Cardiac muscle cell (in vitro differentiated cells and primary cell): Measurements from ENCODE around the gene HS3ST6. TPM values are rescaled to one million over a fixed set of nuclear protein-coding genes. Genes with fewer than 3 reads are reported as not detected.
"Not testable (repeated sequence)": the region's sequence is repeated elsewhere in the genome, so short reads cannot be mapped to it uniquely, and the experiment has no call there.

Experiments
- DNase-seq, 2 donors: peaks; one replicate each; pipeline versions ENCODE4 v3.0.0 to v3.0.0-alpha.2; 2010 to 2017; ENCODE audit warnings: low read depth in 1 of 2, low spot score in 1 of 2
- H3K27ac ChIP-seq: fragments of 200-600 bp; sonication (generic); 2 replicates; pipeline ENCODE4 v1.5.1; 2016
- H3K27me3 ChIP-seq: fragments of 200-600 bp; sonication (generic); 2 replicates; pipeline ENCODE4 v1.6.0; 2016; ENCODE audit warnings: control low read depth
- H3K36me3 ChIP-seq: fragments of 200-600 bp; sonication (generic); 2 replicates; pipeline ENCODE4 v1.5.1; 2016; ENCODE audit warnings: control low read depth
- H3K4me1 ChIP-seq: fragments of 200-600 bp; sonication (generic); 2 replicates; pipeline ENCODE4 v1.8.1; 2017; ENCODE audit warnings: low read depth, mild to moderate bottlenecking, mixed run types
- H3K4me3 ChIP-seq: fragments of 200-600 bp; sonication (generic); 2 replicates; pipeline ENCODE4 v1.5.1; 2016; ENCODE audit warnings: mild to moderate bottlenecking
- H3K9me3 ChIP-seq: fragments of 200-600 bp; sonication (generic); 2 replicates; pipeline ENCODE4 v1.5.1; 2017; ENCODE audit warnings: low read depth, mild to moderate bottlenecking, control low read depth
- polyA plus RNA-seq: library from polyadenylated mRNA; unstranded; fragments of >200 nt; fragmentation: Nextera tagmentation; extraction: Ambion mirVana; gene quantifications from 2 replicates; pipeline ENCODE4 v1.2.1, GENCODE V29; 2016
- total RNA-seq: library from RNA; depleted of rRNA; stranded (reverse); fragments of >200 nt; gene quantifications from 2 replicates; pipeline ENCODE4 v1.2.3, GENCODE V29; 2016
- TF ChIP-seq, protein P1 (sequence below): IDR thresholded peaks from 2 replicates; pipeline ENCODE4 v1.5.1; 2012; ENCODE audit warnings: low read depth, mild to moderate bottlenecking, low read length

Gene HS3ST6
- total and polyA plus RNA-seq, 2 experiments from 2014 or later: not detected

DNA sequence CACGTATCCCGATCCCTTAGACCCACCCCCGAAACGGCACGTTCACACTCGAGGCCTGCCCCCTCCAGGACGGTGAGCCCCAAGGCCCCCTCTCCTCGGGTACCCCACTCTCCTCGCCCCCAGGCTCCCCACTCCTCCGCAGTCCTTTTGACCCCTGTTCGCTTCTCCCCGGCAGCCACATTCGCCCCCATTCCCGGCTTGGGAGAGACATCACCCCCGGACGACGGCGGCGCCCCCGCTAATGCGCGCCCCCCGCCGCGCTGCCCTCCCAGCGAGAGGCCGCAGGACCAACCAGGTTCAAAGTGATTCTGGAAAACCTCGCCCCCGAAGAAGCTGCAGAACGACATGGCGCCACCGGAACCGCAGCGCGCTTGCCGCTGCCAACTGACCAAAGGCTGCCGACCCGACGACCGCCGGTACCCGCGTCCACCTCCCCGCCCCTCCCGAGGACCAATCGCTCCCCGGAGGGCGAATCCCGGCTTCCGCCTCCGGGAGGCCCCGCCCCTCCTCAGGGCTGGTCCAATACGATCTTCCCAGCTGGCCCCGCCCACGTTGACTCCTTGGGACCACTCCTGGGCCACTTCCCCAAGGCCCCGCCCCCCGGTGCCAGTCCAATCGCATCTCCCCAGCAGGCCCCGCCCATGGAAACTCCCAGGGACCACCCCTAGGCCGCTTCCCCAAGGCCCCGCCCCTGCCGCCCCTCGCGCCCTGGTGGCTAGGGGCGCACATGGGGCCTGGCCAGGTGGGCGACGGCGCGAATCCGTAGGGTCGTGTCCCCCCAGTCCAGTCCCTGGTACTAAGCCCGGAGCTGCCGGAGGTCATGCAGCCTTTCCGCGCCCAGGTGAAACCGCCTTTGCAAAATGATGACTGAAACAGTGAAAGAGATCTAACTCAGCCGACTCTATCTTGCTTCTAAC lies 24.9 kb upstream of the HS3ST6 start, which contains the start of gene MSRB1:
Gene MSRB1, minus strand, starts transcription at position 390 of the 917 bp plus-strand sequence. Its CDS starts 43 bp downstream, at position 347.
- H3K27me3 ChIP-seq: no peaks in the 10 kb centered on the region
- H3K4me1 ChIP-seq: no peaks in the 10 kb centered on the region
- TF ChIP-seq, protein P1, sequence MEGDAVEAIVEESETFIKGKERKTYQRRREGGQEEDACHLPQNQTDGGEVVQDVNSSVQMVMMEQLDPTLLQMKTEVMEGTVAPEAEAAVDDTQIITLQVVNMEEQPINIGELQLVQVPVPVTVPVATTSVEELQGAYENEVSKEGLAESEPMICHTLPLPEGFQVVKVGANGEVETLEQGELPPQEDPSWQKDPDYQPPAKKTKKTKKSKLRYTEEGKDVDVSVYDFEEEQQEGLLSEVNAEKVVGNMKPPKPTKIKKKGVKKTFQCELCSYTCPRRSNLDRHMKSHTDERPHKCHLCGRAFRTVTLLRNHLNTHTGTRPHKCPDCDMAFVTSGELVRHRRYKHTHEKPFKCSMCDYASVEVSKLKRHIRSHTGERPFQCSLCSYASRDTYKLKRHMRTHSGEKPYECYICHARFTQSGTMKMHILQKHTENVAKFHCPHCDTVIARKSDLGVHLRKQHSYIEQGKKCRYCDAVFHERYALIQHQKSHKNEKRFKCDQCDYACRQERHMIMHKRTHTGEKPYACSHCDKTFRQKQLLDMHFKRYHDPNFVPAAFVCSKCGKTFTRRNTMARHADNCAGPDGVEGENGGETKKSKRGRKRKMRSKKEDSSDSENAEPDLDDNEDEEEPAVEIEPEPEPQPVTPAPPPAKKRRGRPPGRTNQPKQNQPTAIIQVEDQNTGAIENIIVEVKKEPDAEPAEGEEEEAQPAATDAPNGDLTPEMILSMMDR: no peak
- no peak within 1 kb of the TSS for H3K27ac ChIP-seq
- H3K4me3 ChIP-seq: peak within 1 kb of the TSS; percentile 73
- no peaks in the 10 kb centered on the region for H3K36me3 ChIP-seq
- peak; percentile 99 to 100 for DNase-seq
- H3K9me3 ChIP-seq: no peaks in the 10 kb centered on the region

DNA sequence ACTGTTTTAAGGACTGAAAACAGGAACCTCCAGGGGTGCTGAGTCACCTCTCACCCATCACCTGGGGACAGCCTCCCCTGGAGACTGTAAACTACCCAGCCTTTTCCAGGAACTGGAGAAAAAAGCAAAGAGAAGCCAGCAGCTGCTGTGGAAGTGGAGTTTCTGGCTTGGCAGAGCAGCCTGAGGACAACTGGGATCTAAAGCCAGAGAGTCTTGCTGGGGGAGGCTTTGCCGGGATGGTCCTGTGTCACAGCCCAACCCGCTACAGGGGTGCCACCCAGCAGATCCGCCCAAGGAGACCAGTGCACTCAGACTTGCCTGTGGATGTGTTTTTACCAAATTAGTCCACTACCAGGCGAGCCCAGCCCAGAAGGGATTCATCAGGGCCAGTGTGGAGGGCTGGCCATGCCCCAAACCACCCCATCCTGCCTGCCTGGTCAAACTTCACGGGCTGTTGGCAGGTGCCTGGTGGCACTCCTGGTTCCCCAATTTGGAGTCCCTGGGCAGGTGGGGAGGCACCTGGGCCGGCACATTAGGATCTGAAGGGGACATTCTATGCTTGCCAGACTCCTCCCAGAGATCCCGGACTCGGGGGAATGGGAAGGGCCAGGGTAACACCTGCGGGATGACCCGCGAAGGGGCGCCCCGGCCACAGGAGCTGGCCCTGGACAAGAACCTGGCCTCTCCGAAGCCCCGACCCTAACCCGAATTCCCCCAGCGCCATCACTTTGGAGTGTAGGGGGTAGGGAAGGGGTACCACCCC lies 24.0 kb upstream of the HS3ST6 start:
- Histone ChIP-seq H3K9me3 (no peaks in the 10 kb centered on the region), H3K4me3 (peak overlapping the region; percentile 73), H3K4me1 (no peaks in the 10 kb centered on the region), H3K27me3 (no peaks in the 10 kb centered on the region), H3K36me3 (no peaks in the 10 kb centered on the region), H3K27ac (no peak overlapping the region)
- DNase-seq: peak in 1 of 2 donors; percentile 40
- TF ChIP-seq, protein P1: no peak

DNA sequence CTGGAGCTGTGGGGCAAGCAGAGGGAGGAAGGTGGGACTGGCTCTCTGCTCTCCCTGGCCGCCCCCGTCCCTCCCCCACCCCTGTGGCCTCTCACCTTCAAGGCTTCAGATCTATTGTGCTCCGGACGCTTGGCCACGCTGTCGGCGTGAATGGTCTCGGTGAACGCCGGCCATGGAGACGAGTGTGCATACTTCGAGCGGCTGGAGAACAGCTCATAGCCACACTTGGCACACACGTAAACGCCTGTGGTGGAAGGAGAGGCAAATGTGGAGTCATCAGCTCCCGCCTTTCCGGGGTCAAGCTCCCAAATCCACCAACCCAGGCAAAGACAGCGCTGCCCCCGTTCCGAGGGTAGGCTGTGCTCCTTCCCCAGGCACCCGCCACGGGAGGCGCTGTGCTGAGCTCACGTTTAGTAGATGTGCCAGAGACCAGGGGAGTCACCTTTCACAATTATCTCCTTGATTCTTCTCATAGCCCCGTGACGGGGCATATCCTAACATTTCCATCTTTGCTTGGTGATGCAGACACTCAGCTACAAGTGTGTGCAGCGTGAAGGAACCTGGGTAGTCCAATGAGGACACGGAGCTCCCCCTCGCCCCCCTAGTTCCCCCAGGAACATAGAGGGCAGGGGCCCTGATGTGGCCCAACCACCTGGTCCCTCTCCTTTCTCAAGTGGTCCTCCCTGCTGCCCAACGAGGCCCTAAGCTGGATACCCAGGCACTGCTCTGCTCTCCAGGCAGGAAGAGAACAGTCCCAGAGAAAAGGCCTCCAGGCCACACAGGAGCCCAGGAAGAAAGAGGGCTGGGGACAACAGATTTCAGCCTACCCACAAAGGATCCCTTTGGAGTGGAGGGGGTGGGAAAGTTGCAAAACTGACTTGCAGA lies 23.2 kb upstream of the HS3ST6 start:
- no peaks in the 10 kb centered on the region for H3K9me3 ChIP-seq
- no peaks in the 10 kb centered on the region for H3K36me3 ChIP-seq
- H3K27ac ChIP-seq: no peak overlapping the region
- TF ChIP-seq, protein P1: peak; percentile 38
- no peaks in the 10 kb centered on the region for H3K4me1 ChIP-seq
- no peak overlapping the region for H3K4me3 ChIP-seq
- DNase-seq: peak in 1 of 2 donors; percentile 56
- no peaks in the 10 kb centered on the region for H3K27me3 ChIP-seq

DNA sequence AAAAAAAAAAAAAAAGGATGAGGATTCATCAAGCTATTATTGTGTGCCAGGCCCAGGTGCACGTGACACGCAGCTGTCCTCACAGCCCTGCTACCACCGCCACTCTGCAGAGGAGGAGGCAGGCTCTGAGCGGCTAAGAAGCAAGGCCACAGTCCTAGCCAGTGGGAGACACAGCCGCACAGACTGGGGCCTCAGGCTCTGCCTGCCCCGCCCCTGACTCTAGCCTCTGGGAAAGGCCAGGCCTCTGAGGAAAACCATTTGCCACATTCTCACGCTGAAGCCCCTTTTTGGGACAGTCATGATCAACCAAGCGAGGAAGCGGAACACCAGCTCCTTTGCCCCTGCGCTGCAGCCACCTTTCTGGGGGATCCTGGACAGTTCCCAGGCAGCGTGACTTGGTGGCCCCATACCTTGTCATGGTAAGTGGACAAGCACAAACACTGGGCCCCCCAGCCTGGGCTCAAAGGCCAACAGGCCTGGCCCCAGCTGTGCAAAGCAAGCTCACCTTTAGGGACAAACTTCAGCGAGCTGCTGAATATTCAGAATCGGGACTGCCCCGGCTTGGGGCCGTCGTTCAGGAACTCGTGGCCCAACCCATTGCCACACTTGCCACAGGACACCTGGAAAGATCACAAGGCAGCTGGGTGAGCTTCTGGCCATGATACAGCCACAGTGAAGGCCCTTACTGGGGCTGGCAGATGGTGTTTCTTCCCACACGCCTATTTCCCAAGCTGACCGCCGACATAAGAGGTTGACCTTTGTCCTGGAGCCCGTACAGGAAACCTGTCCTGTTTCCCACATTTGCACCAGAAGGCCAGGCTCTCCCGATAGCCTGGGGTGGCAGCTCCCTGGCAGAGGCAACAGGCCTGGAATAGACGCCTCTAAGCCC lies 22.3 kb upstream of the HS3ST6 start:
- Histone ChIP-seq H3K27me3 (no peaks in the 10 kb centered on the region), H3K27ac (no peak overlapping the region), H3K4me1 (no peaks in the 10 kb centered on the region), H3K9me3 (no peaks in the 10 kb centered on the region), H3K4me3 (no peak overlapping the region), H3K36me3 (no peaks in the 10 kb centered on the region)
- TF ChIP-seq, protein P1: no peak
- no peak for DNase-seq

DNA sequence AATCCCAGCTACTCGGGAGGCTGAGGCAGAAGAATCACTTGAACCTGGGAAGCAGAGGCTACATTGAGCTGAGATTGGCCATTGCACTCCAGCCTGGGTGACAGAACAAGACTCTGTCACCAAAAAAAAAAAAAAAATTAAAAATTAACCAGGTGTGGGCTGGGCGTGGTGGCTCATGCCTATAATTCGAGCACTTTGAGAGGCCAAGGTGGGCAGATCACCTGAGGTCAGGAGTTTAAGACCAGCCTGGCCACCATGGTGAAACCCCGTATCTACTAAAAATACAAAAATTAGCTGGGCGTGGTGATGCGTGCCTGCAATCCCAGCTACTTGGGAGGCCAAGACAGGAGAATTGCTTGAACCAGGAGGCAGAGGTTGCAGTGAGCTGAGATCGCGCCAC lies 21.6 kb upstream of the HS3ST6 start:
- not testable (repeated sequence) for H3K9me3 ChIP-seq, H3K27me3 ChIP-seq, H3K27ac ChIP-seq, DNase-seq, H3K4me1 ChIP-seq, H3K4me3 ChIP-seq, H3K36me3 ChIP-seq
